T47D (cell line): ENCODE data around the gene PRKCA.
"Not testable (repeated sequence)": the region's sequence is repeated elsewhere in the genome, so short reads cannot be mapped to it uniquely, and the experiment has no call there.

Experiments
- DNase-seq, 2 experiments: peaks; one replicate each; pipeline versions ENCODE4 v3.0.0 to v3.0.0-alpha.2; 2011 to 2012; ENCODE audit warnings: low read depth in 1 of 2, low spot score in 1 of 2
- JUND ChIP-seq: IDR thresholded peaks from 2 replicates; pipeline ENCODE4 v1.6.1; 2012; ENCODE audit warnings: low read depth
- in situ Hi-C: cut with HindIII; loops from 2 replicates; pipeline ENCODE4 v1.10.0; 2016; ENCODE audit warnings: low sequenced_read_pairs, low pct_unique_long_range_greater_than_20kb

PRKCA gene

DNA sequence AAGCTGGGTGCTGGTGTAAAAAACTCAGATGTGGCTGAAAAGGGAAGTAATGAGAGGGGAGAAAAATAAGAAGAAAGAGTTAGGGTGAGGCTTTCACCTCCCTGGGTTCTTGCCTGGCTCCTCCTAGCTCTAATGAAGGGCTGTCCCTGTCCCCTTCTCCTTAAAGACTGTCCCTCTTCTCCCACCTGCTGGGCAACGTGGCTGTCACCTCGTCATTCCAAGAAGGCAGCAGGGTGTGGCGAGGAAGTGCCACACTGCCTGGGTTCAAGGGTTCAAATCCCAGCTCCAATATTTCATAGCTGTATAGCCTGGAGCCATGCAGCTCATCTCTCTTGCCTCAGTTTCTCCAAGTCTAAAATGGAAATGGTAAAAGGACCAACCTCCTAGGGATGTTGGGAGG lies 410.0 kb downstream of the PRKCA start:
- in situ Hi-C loops, result no loop called here
- no peak for TF ChIP-seq JUND
- peak in 1 of 2 experiments; percentile 45 for DNase-seq

DNA sequence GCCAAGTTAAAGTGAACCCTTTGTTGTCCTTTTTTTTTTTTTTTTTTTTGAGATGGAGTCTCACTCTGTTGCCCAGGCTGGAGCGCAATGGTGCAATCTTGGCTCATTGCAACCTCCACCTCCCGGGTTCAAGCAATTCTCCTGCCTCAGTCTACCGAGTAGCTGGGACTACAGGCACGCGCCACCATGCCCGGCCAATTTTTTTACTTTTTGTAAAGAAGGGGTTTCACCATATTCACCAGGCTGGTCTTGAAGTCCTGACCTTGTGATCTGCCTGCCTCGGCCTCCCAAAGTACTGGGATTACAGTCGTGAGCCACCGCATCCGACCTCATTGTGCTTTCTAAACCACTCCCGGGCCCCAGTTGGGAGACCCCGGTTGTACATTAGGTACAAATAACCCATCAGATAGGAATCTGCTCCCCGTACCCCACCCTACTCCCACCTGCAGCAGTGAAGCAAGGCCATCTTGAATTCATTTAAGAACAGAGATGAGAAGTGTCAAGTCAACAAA lies 410.7 kb downstream of the PRKCA start:
- DNase-seq, in situ Hi-C loops: not testable (repeated sequence)

DNA sequence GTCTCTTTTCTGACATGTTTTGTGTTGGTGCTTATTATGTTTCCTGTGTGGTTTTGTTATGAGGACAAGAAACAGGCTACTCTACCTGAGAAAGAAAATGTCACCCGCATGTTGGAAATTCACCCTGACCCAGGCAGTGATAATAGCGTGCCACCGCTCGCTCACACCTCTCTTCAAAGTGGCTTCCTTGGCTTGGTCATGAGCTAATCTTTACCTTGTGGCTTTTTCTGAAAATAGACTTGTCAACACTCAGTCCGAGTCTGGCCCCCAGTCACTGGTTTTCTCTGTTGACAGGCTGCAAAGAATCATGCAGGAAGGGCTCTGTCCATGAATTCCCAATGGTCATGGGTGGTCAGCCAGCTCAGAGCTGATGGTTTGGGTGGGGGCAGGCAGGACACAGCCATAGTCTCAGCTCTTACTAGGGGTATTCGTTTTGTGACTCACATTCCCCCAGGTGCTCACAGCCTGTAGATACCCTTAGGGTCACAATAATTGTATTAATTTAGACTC lies 411.2 kb downstream of the PRKCA start:
- TF ChIP-seq JUND, result no peak
- in situ Hi-C loops, result no loop called here
- no peak for DNase-seq

DNA sequence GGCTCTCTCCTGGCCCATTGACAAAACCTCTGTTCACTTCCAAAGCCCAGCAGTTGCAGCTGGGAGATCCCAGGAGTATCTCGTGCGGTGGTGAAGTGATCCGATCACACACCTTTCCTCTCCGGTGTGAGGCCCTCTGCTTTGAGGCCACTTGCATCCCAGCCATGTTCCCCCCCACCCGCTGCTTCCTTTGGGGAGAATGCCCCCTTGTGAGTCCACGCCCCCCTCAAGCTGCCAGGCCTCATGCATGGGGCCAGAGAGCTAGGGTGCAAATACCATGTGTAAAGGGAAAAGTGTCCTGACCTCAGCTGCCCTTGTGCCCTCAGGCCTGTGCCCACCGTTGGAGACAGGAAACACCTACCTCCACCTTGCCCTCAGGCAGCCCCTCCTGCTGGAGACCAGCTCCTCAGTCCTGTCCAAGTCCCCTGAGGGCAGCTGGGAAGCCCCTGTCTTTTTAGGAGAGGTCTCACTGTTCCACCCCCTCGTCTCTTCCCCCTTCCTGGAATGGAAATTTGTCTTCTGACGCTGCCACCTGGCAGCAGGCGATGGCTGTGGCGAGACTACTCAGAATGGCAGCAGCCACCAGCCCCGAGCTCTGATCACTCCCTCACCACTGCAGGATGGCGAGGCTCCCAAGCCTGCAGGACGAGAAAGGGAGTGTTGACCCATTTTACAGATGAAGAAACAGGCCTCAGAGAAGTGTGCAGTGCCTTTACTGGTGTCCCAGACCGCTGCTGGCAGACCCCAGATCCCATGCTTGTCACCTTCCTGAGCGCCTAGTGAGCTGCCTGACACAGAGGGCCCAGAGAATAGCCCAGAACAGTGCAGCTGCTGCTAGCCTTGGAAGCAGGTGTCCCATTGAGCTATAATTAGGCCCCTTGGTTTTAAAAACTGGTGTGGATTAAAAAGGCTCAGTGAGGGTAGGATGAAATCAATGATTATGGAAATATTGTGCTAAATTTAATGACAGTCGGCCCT lies 411.9 kb downstream of the PRKCA start:
- DNase-seq, result no peak
- TF ChIP-seq JUND, result no peak
- in situ Hi-C loops, result no loop called here

DNA sequence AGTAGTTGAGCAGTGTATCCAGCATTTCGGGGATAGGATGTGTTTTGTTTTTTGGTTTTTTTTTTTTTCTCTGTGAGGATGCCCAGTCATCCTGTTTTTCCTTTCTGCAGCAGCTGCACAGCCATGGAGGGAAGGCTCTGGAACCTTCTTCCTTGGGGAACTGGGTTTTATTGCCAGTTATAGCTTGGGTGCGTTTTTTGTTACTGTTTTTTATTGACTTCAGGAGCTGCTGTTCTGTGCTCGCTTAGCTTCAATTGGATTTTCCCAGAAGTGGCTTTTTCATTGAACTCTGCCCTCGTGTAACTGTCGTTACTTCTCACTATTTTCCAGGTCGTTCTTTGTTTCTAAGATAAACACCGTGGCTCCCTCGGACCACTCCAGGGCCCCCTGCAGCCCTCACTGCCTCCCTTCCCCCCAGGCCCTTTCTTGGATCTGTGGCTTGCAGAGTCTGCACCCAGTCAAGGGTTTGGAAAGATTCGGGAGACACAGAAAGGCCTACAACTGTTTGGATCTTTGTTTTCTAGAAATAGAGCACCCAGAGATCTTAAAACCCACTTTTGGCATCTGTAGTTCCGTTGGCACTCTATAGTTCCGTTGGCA lies 412.8 kb downstream of the PRKCA start:
- no peak for DNase-seq
- TF ChIP-seq JUND, result no peak
- in situ Hi-C loops, result no loop called here

DNA sequence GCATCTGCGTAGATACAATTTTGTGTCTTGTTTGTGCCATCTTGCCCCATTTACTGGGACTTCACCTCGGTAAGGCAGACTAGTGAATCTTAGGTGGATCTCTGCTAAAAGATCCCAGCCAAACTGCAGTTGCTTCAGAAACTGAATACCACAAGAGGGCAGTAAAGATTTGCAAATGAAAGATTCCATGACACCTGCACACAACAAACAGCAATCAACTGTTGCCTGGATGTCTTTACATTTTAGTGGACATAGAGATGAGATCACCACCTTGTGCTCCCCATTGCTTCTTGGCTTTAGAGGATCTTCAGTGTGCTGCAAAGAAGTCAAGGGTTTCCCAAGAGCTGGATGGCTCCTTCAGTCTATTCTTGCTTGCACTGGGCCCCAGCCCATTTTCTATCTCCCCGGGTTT lies 413.3 kb downstream of the PRKCA start:
- DNase-seq, result peak; percentile 80 to 89
- in situ Hi-C loops, result no loop called here
- TF ChIP-seq JUND, result no peak

DNA sequence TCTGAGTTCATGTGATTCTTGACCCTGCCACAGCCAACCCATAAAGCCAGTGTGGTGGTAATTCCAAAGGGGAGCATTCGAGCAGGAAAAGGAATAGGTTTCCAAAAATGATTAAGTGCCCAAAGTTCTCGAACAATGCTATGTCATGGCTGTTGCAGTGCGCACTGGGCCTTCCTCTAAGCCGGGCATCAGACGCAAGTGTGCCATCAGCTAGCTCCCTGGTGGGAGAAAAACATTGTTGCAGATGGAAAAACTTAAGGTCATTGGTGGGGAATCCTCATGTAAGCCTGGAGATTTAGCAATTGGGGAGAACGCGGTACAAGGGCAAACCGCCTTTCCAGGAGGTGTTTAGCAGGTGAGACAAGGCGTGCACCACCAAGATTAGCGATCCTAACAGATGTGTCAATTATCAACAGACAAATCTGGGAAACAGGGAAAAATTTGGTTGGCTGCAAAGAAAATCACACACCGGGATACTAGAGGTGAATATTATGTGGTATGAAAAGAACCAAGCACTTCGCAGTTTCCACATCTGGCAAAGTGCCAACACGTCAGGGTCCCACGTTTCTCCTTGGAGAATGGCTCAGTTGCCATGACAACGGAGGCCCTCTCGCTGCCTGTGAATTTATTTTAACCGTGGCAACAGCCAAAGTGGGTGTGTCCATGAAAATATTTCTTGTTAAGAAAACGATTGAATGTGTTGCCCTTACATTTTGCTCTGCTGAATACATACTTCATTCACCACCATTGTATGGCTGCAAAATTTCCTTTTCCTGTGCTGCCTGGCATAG lies 414.0 kb downstream of the PRKCA start:
- in situ Hi-C loops, result no loop called here
- no peak for DNase-seq
- TF ChIP-seq JUND, result no peak

DNA sequence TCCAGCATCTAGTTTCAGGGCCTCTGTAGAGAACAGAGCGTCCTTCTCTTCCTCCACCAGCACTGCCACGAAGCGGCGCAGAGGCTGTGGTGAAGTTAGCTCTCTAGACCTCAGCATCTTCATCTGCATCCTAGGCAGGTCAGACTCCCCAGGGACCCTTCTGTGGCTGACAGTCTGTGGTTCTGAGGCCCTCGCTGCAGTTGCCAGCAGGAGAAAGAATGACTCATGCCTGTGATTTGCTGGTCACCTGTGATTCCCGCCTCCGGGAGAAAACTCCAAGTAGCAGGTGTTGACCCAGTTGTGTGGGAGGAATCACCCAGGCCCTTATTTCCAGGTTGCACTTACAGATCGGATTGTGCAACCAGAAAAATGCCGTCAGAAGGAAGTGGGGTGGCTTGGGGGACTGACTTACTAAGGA lies 415.2 kb downstream of the PRKCA start:
- in situ Hi-C loops, result no loop called here
- TF ChIP-seq JUND, result no peak
- peak in 1 of 2 experiments; percentile 60 for DNase-seq

DNA sequence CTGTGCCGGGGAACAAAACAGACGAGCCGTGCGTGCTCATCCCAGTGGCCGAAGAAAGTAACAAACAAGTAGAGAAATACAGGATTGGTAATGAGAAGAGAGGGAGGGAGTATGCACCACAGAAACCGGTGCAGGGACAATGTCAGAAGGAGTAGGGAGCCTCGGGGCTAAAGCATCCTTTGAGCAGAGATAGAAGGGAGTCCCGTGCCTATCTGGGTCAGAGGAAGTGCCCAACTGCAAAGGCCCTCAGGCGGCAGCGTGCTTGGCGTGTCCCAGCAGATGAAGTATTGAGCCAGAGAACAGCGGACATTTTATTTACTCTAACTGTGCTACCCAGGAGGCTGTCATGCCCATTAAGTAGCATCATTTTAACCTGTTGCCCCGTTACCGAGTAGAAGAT lies 417.6 kb downstream of the PRKCA start:
- DNase-seq, result no peak
- TF ChIP-seq JUND, result no peak
- in situ Hi-C loops, result no loop called here

DNA sequence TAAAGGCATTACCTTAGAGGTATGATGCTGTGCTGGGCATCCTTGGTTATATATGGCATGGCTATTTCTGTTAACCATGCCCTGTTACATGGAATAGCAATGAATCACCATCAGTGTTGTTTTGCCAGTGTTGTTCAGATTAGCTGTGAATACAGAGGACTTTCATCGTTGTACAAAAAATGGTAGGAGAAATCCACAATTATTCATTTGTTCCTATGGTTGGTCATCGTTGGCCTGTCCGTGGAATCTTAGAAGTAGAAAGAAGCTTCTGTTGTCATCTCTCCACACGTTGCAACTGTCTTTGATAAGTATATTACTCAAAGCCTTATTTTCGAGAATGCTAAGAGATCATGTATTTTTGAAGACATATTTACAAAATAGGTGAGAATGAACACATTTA lies 418.2 kb downstream of the PRKCA start:
- DNase-seq, result no peak
- in situ Hi-C loops, result no loop called here
- TF ChIP-seq JUND, result no peak

DNA sequence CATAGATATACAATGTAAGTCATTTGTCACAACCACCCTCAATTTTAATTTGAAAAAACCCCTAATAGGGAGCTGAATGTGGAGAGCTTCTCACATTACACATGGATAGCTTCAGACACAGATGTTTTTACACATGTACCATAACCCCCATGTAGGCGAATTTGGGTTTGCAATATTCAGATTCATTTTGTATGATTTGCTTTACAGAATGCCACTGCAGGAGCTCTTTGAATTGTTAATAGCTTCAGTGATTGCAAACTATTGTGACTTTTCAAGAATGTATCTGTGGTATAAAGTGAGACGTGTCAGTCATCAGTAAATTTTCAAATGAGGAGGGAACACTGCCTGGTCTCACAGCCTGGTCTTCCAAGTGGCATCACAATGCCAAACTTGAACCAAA lies 419.9 kb downstream of the PRKCA start:
- in situ Hi-C loops, result no loop called here
- no peak for DNase-seq
- no peak for TF ChIP-seq JUND

DNA sequence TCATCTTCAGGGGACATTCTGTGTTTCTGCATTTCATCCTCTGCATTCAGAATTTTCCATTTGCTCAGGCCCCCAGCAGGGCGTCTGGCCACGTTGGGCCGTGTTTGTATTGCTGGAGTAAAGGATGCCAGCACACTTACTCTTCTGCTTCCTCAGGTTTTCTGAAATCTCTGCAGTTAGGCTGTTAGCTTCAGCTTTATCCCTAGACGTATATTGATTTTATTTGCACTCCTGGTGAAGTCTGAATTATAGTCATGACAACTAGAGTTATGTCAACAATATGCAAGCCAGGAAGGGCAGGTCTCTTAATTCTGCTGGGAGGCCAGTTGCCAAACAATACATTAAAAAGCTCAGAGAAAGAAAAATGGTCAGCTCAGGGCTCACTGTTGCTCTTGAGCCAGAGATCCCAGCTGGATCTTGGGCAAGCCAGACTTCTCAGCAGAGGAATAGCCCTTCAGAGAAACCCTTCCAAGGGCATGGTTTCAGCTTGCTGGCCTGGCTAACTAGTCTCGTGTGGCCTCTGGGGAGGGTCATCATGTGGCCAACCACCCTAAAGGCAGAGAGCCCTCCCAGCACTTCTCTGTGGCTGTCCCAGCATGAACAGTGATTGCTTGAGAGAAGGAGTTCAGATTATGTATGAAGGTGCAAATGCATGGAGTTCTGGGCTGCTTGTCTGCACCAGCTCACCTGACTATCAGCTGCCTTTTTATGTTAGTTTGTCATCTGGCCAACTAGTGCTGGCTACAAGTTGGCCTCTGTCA lies 422.3 kb downstream of the PRKCA start:
- in situ Hi-C loops, result no loop called here
- TF ChIP-seq JUND, result no peak
- peak; percentile 35 for DNase-seq

DNA sequence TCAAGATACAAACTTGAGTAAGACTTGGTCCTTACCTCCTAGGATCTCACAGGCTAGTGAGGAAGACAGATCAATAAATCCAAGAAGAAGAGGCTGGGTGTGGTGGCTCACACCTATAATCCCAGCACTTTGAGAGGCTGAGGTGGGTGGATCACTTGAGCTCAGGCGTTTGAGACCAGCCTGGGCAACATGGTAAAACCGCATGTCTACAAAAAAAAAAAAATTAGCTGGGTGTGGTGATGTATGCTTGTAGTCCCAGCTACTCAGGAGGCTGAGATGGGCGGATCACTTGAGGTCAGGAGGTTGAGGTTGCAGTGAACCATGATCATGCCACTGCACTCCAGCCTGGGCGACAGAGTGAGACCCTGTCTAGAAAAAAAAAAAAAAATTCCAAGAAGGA lies 423.0 kb downstream of the PRKCA start:
- DNase-seq, in situ Hi-C loops: not testable (repeated sequence)
